Endothelial cell of umbilical vein (primary cell): ENCODE data around the gene RGR. TPM values are rescaled to one million over a fixed set of nuclear protein-coding genes. Genes with fewer than 3 reads are reported as not detected.

ENCODE experiments used
- BruUV-seq: library from RNA; stranded (reverse); fragments of 400-500 nt; replicated peaks from 2 replicates; lab custom pipeline; 2021; lab: Mats Ljungman, UMichigan
- CTCF ChIA-PET: fragments of 300-600, 350-600 bp; sonication (Branson Sonifier 250); formaldehyde crosslinking; loops from one replicate; lab custom pipeline; 2021; ENCODE audit warnings: antibody characterized with exemption, inconsistent platforms; lab: Charles Lee
- POLR2A ChIA-PET: fragments of 300-600, 350-600 bp; sonication (Branson Sonifier 250); formaldehyde crosslinking; loops from one replicate; lab custom pipeline; 2021; ENCODE audit warnings: antibody characterized with exemption, inconsistent platforms; lab: Charles Lee
- DNase-seq: peaks from one replicate; pipeline ENCODE4 v3.0.0-alpha.2; 2011; ENCODE audit warnings: low read depth, low spot score
- FAIRE-seq: peaks from 2 replicates; lab custom pipeline; 2011; peaks lifted over from hg19 to GRCh38; lab: Jason Lieb, UNC
- H2AFZ ChIP-seq: 2 replicates; pipeline ENCODE4 v1.6.0; 2012; ENCODE audit warnings: low read depth, low read length, control low read depth, inconsistent platforms
- H3K27ac ChIP-seq: 2 replicates; pipeline ENCODE4 v1.5.1; 2011; ENCODE audit warnings: low read depth, mild to moderate bottlenecking, control low read depth, low read length, moderate library complexity; ENCODE audit not compliant: insufficient read depth
- H3K27me3 ChIP-seq, 2 experiments: 2 replicates each; pipeline versions ENCODE4 v1.6.0 to v1.6.1; 2011; ENCODE audit warnings: low read length in 2 of 2, mixed read lengths in 1 of 2; ENCODE audit not compliant: control insufficient read depth in 2 of 2, insufficient read depth in 2 of 2
- H3K36me3 ChIP-seq, 2 experiments: 2 replicates in 1 of 2; 3 replicates in 1 of 2; pipeline ENCODE4 v1.5.1; 2011; ENCODE audit warnings: low read length in 2 of 2, mild to moderate bottlenecking in 1 of 2, moderate library complexity in 1 of 2; ENCODE audit not compliant: control insufficient read depth in 2 of 2, insufficient read depth in 2 of 2; ENCODE audit errors: extremely low read depth in 1 of 2
- H3K4me1 ChIP-seq: 3 replicates; pipeline ENCODE4 v1.5.1; 2011; ENCODE audit warnings: mild to moderate bottlenecking, low read length; ENCODE audit not compliant: control insufficient read depth, insufficient read depth; ENCODE audit errors: extremely low read depth
- H3K4me2 ChIP-seq: 2 replicates; pipeline ENCODE4 v1.6.1; 2011; ENCODE audit warnings: low read length, control low read depth, mixed read lengths; ENCODE audit not compliant: insufficient read depth
- H3K4me3 ChIP-seq, 3 experiments: fragments of 200-600 bp in 1 of 3; sonication (generic), shearing (Covaris generic) in 1 of 3; replicated peaks in 1 of 3; 2 replicates each; pipeline ENCODE4 v1.5.1; 2011 to 2016; ENCODE audit warnings: control low read depth in 3 of 3, low read length in 3 of 3, mild to moderate bottlenecking in 2 of 3, inconsistent platforms in 1 of 3, low read depth in 1 of 3, moderate library complexity in 1 of 3; ENCODE audit not compliant: insufficient read depth in 1 of 3
- H3K79me2 ChIP-seq: 2 replicates; pipeline ENCODE4 v1.6.0; 2012; ENCODE audit warnings: low read length, inconsistent platforms; ENCODE audit not compliant: control insufficient read depth, insufficient read depth
- H3K9ac ChIP-seq: replicated peaks from 2 replicates; pipeline ENCODE3; 2011; ENCODE audit warnings: low read length, control low read depth; ENCODE audit not compliant: insufficient read depth; ENCODE audit errors: extremely low read depth
- H3K9me1 ChIP-seq: replicated peaks from 3 replicates; pipeline ENCODE4 v1.6.0; 2011; ENCODE audit warnings: mild to moderate bottlenecking, low read length; ENCODE audit not compliant: control insufficient read depth, insufficient read depth; ENCODE audit errors: extremely low read depth
- H3K9me3 ChIP-seq: replicated peaks from 2 replicates; pipeline ENCODE4 v1.5.1; 2012; ENCODE audit warnings: low read length, inconsistent platforms; ENCODE audit not compliant: control insufficient read depth, insufficient read depth
- H4K20me1 ChIP-seq: replicated peaks from 2 replicates; pipeline ENCODE3; 2011; ENCODE audit warnings: mild to moderate bottlenecking, low read length; ENCODE audit not compliant: control insufficient read depth, insufficient read depth; ENCODE audit errors: extremely low read depth
- EZH2 ChIP-seq: IDR thresholded peaks from 2 replicates; pipeline ENCODE4 v1.6.1; 2012; ENCODE audit warnings: borderline replicate concordance, low read depth, mild to moderate bottlenecking, moderate library complexity, low read length, inconsistent platforms; ENCODE audit not compliant: severe bottlenecking
- FOS ChIP-seq: IDR thresholded peaks from 2 replicates; pipeline ENCODE4 v1.6.1; 2011; ENCODE audit warnings: mild to moderate bottlenecking, low read length, moderate library complexity, borderline replicate concordance; ENCODE audit not compliant: insufficient read depth
- JUN ChIP-seq: IDR thresholded peaks from 2 replicates; pipeline ENCODE4 v1.6.1; 2011; ENCODE audit warnings: borderline replicate concordance, low read depth; ENCODE audit not compliant: insufficient read length, insufficient read depth
- MYC ChIP-seq: IDR thresholded peaks from one replicate; pipeline ENCODE4 v1.6.1; 2011; ENCODE audit warnings: mild to moderate bottlenecking, low read depth, low read length
- POLR2AphosphoS5 ChIP-seq: IDR thresholded peaks from 2 replicates; pipeline ENCODE4 v1.6.1; 2012; ENCODE audit warnings: low read depth, mild to moderate bottlenecking, control low read depth, low read length, moderate library complexity; ENCODE audit not compliant: insufficient read depth
- dilution Hi-C: fragments of 300-500 bp; cut with MboI; formaldehyde crosslinking; loops from one replicate; pipeline ENCODE4 v1.15.0; 2019; ENCODE audit warnings: low sequenced_read_pairs; ENCODE audit not compliant: extremely low pct_ligation_motif_present
- intact Hi-C: fragments of 100-400 bp; cut with micrococcal nuclease; formaldehyde crosslinking; loops from one replicate; pipeline ENCODE4 v1.10.0; 2022
- polyA plus RNA-seq, 4 experiments: library from polyadenylated mRNA; depleted of rRNA in 3 of 4; stranded (reverse) in 3 of 4; unstranded in 1 of 4; fragments of >200 nt; gene quantifications; 2 replicates each; pipeline versions ENCODE4 v1.2.1 to v1.2.3, GENCODE V29; 2011 to 2012; ENCODE audit warnings: missing spikeins in 1 of 4
- total RNA-seq: library from RNA; stranded (reverse); gene quantifications from 2 replicates; pipeline ENCODE4 v1.2.3, GENCODE V29; 2021
- TF ChIP-seq, protein P1 (sequence below), 2 donors: IDR thresholded peaks; 1 replicate in 1 of 2; 2 replicates in 1 of 2; pipeline ENCODE4 v1.5.1; 2011; ENCODE audit warnings: low read length in 2 of 2, mild to moderate bottlenecking in 2 of 2, moderate library complexity in 2 of 2, control low read depth in 1 of 2, inconsistent platforms in 1 of 2, low read depth in 1 of 2; ENCODE audit not compliant: insufficient read depth in 1 of 2; ENCODE audit errors: extremely low read depth in 1 of 2

Gene RGR
- total and polyA plus RNA-seq, 2 donors (not counting 3 experiments of a cell fraction or from before 2014, with no cell fraction given) = not detected

DNA sequence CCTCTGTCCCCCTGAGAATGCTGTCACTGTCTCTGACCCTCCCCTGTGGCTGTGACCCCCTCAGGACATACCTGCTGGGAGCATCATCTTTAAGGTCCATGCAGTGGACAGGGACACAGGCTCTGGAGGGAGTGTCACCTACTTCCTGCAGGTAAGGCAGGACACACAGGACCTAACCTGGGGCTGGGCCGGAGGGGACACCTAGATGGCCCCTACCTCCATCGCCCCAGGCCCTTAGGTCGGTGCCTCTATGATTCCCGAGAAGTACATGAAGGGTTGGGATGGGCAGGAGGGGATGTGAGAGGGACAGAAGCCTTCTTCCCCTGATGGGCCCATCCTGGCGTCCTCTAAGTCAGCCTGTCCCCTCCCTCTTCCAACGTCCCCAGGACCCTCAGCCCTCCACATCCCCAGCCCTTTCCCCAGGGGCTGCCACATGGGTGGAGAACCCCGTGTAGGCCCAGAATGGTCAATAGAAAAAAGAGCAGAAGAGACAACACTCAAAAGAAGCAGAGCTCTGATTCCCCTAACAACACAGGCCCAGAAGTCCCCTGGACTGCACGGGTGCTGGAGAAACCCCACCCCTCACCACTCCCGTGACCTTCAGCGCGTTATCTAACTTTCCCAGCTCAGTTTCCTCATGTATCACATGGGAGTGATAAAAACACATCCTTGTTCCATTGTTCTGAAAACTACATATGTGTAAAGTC lies 44.2 kb upstream of the RGR start:
- Histone ChIP-seq H3K27me3 (peaks cover 7 to 9% of the 10 kb centered on the region in 2 experiments), H3K79me2 (no peaks in the 10 kb centered on the region), H3K4me1 (no peaks in the 10 kb centered on the region), H3K4me3 (no peak overlapping the region), H3K36me3 (no peaks in the 10 kb centered on the region), H4K20me1 (no peaks in the 10 kb centered on the region), H3K4me2 (no peak overlapping the region), H3K9me3 (no peaks in the 10 kb centered on the region), H3K27ac (no peak overlapping the region), H3K9me1 (no peaks in the 10 kb centered on the region), H2AFZ (no peak overlapping the region), H3K9ac (no peak overlapping the region)
- no TSS peak for BruUV-seq
- POLR2A ChIA-PET = no interaction called here
- FAIRE-seq (no peak), DNase-seq (no peak)
- dilution Hi-C loops (no loop called here), intact Hi-C loops (no loop called here)
- CTCF ChIA-PET = interaction anchor here (1.5 kb wide), 1 partner anchor 11 kb away, joined by 3 read pairs; no protein-coding TSS in a partner anchor
- TF ChIP-seq JUN (no peak), FOS (no peak), MYC (no peak), EZH2 (no peak), POLR2AphosphoS5 (no peak)
- TF ChIP-seq, protein P1, sequence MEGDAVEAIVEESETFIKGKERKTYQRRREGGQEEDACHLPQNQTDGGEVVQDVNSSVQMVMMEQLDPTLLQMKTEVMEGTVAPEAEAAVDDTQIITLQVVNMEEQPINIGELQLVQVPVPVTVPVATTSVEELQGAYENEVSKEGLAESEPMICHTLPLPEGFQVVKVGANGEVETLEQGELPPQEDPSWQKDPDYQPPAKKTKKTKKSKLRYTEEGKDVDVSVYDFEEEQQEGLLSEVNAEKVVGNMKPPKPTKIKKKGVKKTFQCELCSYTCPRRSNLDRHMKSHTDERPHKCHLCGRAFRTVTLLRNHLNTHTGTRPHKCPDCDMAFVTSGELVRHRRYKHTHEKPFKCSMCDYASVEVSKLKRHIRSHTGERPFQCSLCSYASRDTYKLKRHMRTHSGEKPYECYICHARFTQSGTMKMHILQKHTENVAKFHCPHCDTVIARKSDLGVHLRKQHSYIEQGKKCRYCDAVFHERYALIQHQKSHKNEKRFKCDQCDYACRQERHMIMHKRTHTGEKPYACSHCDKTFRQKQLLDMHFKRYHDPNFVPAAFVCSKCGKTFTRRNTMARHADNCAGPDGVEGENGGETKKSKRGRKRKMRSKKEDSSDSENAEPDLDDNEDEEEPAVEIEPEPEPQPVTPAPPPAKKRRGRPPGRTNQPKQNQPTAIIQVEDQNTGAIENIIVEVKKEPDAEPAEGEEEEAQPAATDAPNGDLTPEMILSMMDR (IDR thresholded peaks at IDR 0.05; ENCODE audit: extremely low read depth in 1 of 2, insufficient read depth in 1 of 2, low read depth in 1 of 2, low read length in 2 of 2) = no peak
